WERI-Rb-1 (cell line): Measurements from ENCODE around the gene HDHD2.
"Not testable (repeated sequence)": the region's sequence is repeated elsewhere in the genome, so short reads cannot be mapped to it uniquely, and the experiment has no call there.

Source experiments
- DNase-seq: peaks from one replicate; pipeline ENCODE4 v3.0.0-alpha.2; 2020
- H3K27ac ChIP-seq: fragments of 250-450 bp; sonication (Bioruptor Pico); 2 replicates; pipeline ENCODE4 v1.5.1; 2020; ENCODE audit warnings: mild to moderate bottlenecking, moderate library complexity
- H3K27me3 ChIP-seq: fragments of 250-450 bp; sonication (Bioruptor Pico); 2 replicates; pipeline ENCODE4 v1.5.1; 2021; ENCODE audit warnings: mild to moderate bottlenecking, low read depth, moderate library complexity; ENCODE audit not compliant: insufficient read depth, severe bottlenecking
- H3K36me3 ChIP-seq: fragments of 250-450 bp; sonication (Bioruptor Pico); 2 replicates; pipeline ENCODE4 v1.5.1; 2020; ENCODE audit warnings: mild to moderate bottlenecking, moderate library complexity
- H3K4me3 ChIP-seq: 2 replicates; pipeline ENCODE4 v1.5.1; 2011; ENCODE audit warnings: low read depth, mild to moderate bottlenecking, control low read depth, low read length
- H3K9me3 ChIP-seq: fragments of 250-450 bp; sonication (Bioruptor Pico); 2 replicates; pipeline ENCODE4 v1.5.1; 2021; ENCODE audit warnings: mild to moderate bottlenecking, moderate library complexity; ENCODE audit not compliant: severe bottlenecking
- CTCF ChIP-seq: IDR thresholded peaks from 2 replicates; pipeline ENCODE4 v1.5.1; 2011; ENCODE audit warnings: low read depth, mild to moderate bottlenecking, control low read depth, inconsistent platforms, low read length

Gene HDHD2

GRCh38 chr18:47172476-47172875, 22.2 kb upstream of the HDHD2 start:
- no peak for TF ChIP-seq CTCF
- peaks cover 37% of the 10 kb centered on the region for H3K36me3 ChIP-seq
- H3K27me3 ChIP-seq, result no peaks in the 10 kb centered on the region
- no peak overlapping the region for H3K4me3 ChIP-seq
- no peak for DNase-seq
- no peak overlapping the region for H3K27ac ChIP-seq
- no peaks in the 10 kb centered on the region for H3K9me3 ChIP-seq

- DNase-seq, result no peak
- Histone ChIP-seq H3K4me3 (no peak overlapping the region), H3K9me3 (no peaks in the 10 kb centered on the region), H3K36me3 (peaks cover 34% of the 10 kb centered on the region), H3K27me3 (no peaks in the 10 kb centered on the region), H3K27ac (no peak overlapping the region)
- TF ChIP-seq CTCF, result no peak
Observed at GRCh38 chr18:47168913-47169312, 18.6 kb upstream of the HDHD2 start.

GRCh38 chr18:47168509-47168908, 18.2 kb upstream of the HDHD2 start:
- Histone ChIP-seq H3K4me3 (no peak overlapping the region), H3K27me3 (no peaks in the 10 kb centered on the region), H3K27ac (no peak overlapping the region), H3K9me3 (no peaks in the 10 kb centered on the region), H3K36me3 (peaks cover 33% of the 10 kb centered on the region)
- no peak for DNase-seq
- TF ChIP-seq CTCF, result no peak

GRCh38 chr18:47166294-47166693, 16.0 kb upstream of the HDHD2 start:
- Histone ChIP-seq H3K27me3 (no peaks in the 10 kb centered on the region), H3K27ac (no peak overlapping the region), H3K36me3 (peaks cover 25% of the 10 kb centered on the region), H3K4me3 (no peak overlapping the region), H3K9me3 (no peaks in the 10 kb centered on the region)
- DNase-seq, result no peak
- TF ChIP-seq CTCF, result no peak

- TF ChIP-seq CTCF, result no peak
- no peak overlapping the region for H3K4me3 ChIP-seq
- H3K27me3 ChIP-seq, result no peaks in the 10 kb centered on the region
- H3K36me3 ChIP-seq, result peaks cover 16% of the 10 kb centered on the region
- no peaks in the 10 kb centered on the region for H3K9me3 ChIP-seq
- no peak for DNase-seq
- no peak overlapping the region for H3K27ac ChIP-seq
Observed at GRCh38 chr18:47163241-47163640, 12.9 kb upstream of the HDHD2 start.

GRCh38 chr18:47160256-47160655, 10.0 kb upstream of the HDHD2 start:
- H3K36me3 ChIP-seq, result peaks cover 26% of the 10 kb centered on the region
- no peaks in the 10 kb centered on the region for H3K27me3 ChIP-seq
- no peak for DNase-seq
- no peak overlapping the region for H3K4me3 ChIP-seq
- H3K27ac ChIP-seq, result no peak overlapping the region
- TF ChIP-seq CTCF, result no peak
- no peaks in the 10 kb centered on the region for H3K9me3 ChIP-seq

- not testable (repeated sequence) for H3K27me3 ChIP-seq, H3K27ac ChIP-seq, H3K9me3 ChIP-seq, DNase-seq, H3K4me3 ChIP-seq
- peaks cover 37% of the 10 kb centered on the region for H3K36me3 ChIP-seq
Observed at GRCh38 chr18:47158404-47158803, 8.1 kb upstream of the HDHD2 start.
